CD4-positive, CD25-positive, alpha-beta regulatory T cell (primary cell): ENCODE measurements around the gene MADD. TPM values are rescaled to one million over a fixed set of nuclear protein-coding genes. Genes with fewer than 3 reads are reported as not detected.

Source experiments
- ATAC-seq, 2 donors: fragments of 150-1000 bp; cut with Tn5 transposase; one replicate each; pipeline ENCODE4 v1.10.0; 2021; ENCODE audit warnings: low read depth in 2 of 2, moderate number of reproducible peaks in 2 of 2, moderate library complexity in 1 of 2
- DNase-seq, 3 donors: peaks; one replicate each; pipeline versions ENCODE4 v3.0.0 to v3.0.0-alpha.2; 2012 to 2022; ENCODE audit warnings: mixed read lengths in 1 of 3
- H3K27ac ChIP-seq: one replicate; pipeline ENCODE4 v1.7.0; 2013; ENCODE audit warnings: mild to moderate bottlenecking, low read length; ENCODE audit not compliant: insufficient read depth, poor library complexity, severe bottlenecking
- H3K27me3 ChIP-seq: one replicate; pipeline ENCODE4 v1.7.0; 2013; ENCODE audit warnings: low read length; ENCODE audit not compliant: control insufficient read depth, insufficient read depth
- H3K36me3 ChIP-seq: one replicate; pipeline ENCODE4 v1.7.0; 2013; ENCODE audit warnings: mild to moderate bottlenecking, low read length, moderate library complexity; ENCODE audit not compliant: control insufficient read depth, insufficient read depth
- H3K4me1 ChIP-seq: 2 replicates; pipeline ENCODE4 v1.7.0; 2013; ENCODE audit warnings: mild to moderate bottlenecking, low read length; ENCODE audit not compliant: insufficient read depth, control insufficient read depth, poor library complexity, severe bottlenecking
- H3K4me3 ChIP-seq: one replicate; pipeline ENCODE4 v1.7.0; 2013; ENCODE audit warnings: low read depth, mild to moderate bottlenecking, low read length, moderate library complexity
- H3K9me3 ChIP-seq, 2 experiments: 1 replicate in 1 of 2; 2 replicates in 1 of 2; pipeline ENCODE4 v1.7.0; 2013; ENCODE audit warnings: low read length in 2 of 2, mild to moderate bottlenecking in 1 of 2, moderate library complexity in 1 of 2; ENCODE audit not compliant: control insufficient read depth in 2 of 2
- H3K27ac Mint-ChIP-seq, 3 donors: one replicate each; pipeline ENCODE4 v1.8.0; 2020 to 2022; ENCODE audit warnings: mild to moderate bottlenecking in 3 of 3, mixed read lengths in 3 of 3, moderate library complexity in 2 of 3
- H3K27me3 Mint-ChIP-seq: one replicate; pipeline ENCODE4 v1.8.0; 2022; ENCODE audit warnings: mild to moderate bottlenecking, mixed read lengths
- H3K36me3 Mint-ChIP-seq: one replicate; pipeline ENCODE4 v1.8.0; 2020; ENCODE audit warnings: mixed read lengths
- H3K4me1 Mint-ChIP-seq, 4 donors: one replicate each; pipeline ENCODE4 v1.8.0; 2020 to 2022; ENCODE audit warnings: mixed read lengths in 4 of 4, mild to moderate bottlenecking in 1 of 4
- H3K4me3 Mint-ChIP-seq, 4 donors: one replicate each; pipeline ENCODE4 v1.8.0; 2020 to 2022; ENCODE audit warnings: mild to moderate bottlenecking in 4 of 4, mixed read lengths in 4 of 4, moderate library complexity in 3 of 4
- H3K9me3 Mint-ChIP-seq, 7 donors: one replicate each; pipeline ENCODE4 v1.8.0; 2020 to 2022; ENCODE audit warnings: mixed read lengths in 7 of 7, mild to moderate bottlenecking in 3 of 7, moderate library complexity in 2 of 7
- polyA plus RNA-seq, 4 donors: library from polyadenylated mRNA; unstranded; fragments of 300-500 nt; fragmentation: Illumina TruSeq; gene quantifications; one replicate each; pipeline ENCODE4 v1.2.3, GENCODE V29; 2021
- total RNA-seq: library from RNA; stranded (reverse); gene quantifications from one replicate; pipeline ENCODE4 v1.2.3, GENCODE V29; 2022

Gene MADD
- total and polyA plus RNA-seq, 5 donors from 2014 or later, result 17.8 to 179 (median 25.5) TPM

GRCh38 chr11:47295385-47295784 lies 25.5 kb downstream of the MADD start:
- Histone ChIP-seq H3K4me1 (no peaks in the 10 kb centered on the region), H3K4me3 (no peak overlapping the region), H3K27ac (no peak overlapping the region), H3K9me3 (no peaks in the 10 kb centered on the region), H3K36me3 (peaks cover 84% of the 10 kb centered on the region), H3K27me3 (no peaks in the 10 kb centered on the region)
- no peak for ATAC-seq
- Mint-ChIP-seq H3K36me3 (peaks cover 70% of the 10 kb centered on the region), H3K27me3 (no peaks in the 10 kb centered on the region), H3K27ac (peak overlapping the region in 1 of 3 donors; percentile 58), H3K4me1 (peaks cover 0 to 14% (median 0%) of the 10 kb centered on the region in 4 donors), H3K4me3 (no peak overlapping the region), H3K9me3 (peaks cover 0 to 2% (median 0%) of the 10 kb centered on the region in 7 donors)
- no peak for DNase-seq

GRCh38 chr11:47296045-47296444 lies 26.1 kb downstream of the MADD start:
- Mint-ChIP-seq H3K36me3 (peaks cover 68% of the 10 kb centered on the region), H3K9me3 (peaks cover 0 to 2% (median 0%) of the 10 kb centered on the region in 7 donors), H3K27me3 (no peaks in the 10 kb centered on the region), H3K4me1 (peaks cover 0 to 14% (median 1%) of the 10 kb centered on the region in 4 donors), H3K27ac (no peak overlapping the region), H3K4me3 (no peak overlapping the region)
- DNase-seq (no peak), ATAC-seq (no peak)
- no peaks in the 10 kb centered on the region for H3K27me3 ChIP-seq
- H3K4me1 ChIP-seq, result no peaks in the 10 kb centered on the region
- no peak overlapping the region for H3K4me3 ChIP-seq
- no peaks in the 10 kb centered on the region for H3K9me3 ChIP-seq
- no peak overlapping the region for H3K27ac ChIP-seq
- H3K36me3 ChIP-seq, result peaks cover 83% of the 10 kb centered on the region

GRCh38 chr11:47299078-47299477 lies 29.1 kb downstream of the MADD start:
- no peak overlapping the region for H3K27ac Mint-ChIP-seq
- no peak for DNase-seq
- peaks cover 84% of the 10 kb centered on the region for H3K36me3 ChIP-seq

DNA sequence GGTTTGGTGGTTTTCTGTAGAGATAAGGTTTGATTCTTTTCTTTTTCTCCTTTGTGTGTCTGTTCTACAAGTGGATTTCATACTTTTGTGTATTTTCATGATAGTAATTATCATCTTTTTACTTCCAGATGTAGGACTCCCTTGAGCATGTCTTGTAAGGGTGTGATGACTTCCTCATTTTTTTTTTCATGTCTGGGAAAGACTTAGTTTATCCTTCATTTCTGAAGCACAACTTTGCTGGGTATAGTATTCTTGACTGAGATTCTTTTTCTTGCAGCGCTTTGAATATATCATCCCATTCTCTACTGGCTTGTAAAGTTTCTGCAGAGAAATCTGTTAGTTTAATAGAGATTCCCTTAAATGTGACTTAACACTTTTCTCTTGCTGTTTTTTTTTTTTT lies 32.9 kb downstream of the MADD start:
- Histone ChIP-seq H3K27me3 (no peaks in the 10 kb centered on the region), H3K9me3 (peaks cover 7 to 14% of the 10 kb centered on the region in 2 experiments), H3K4me3 (no peak overlapping the region), H3K4me1 (no peaks in the 10 kb centered on the region), H3K36me3 (peaks cover 88% of the 10 kb centered on the region), H3K27ac (no peak overlapping the region)
- DNase-seq (no peak), ATAC-seq (no peak)
- Mint-ChIP-seq H3K27ac (no peak overlapping the region), H3K36me3 (peaks cover 59% of the 10 kb centered on the region), H3K4me1 (peaks cover 0 to 18% (median 7%) of the 10 kb centered on the region in 4 donors), H3K9me3 (peaks cover 0 to 16% (median 5%) of the 10 kb centered on the region in 7 donors), H3K4me3 (no peak overlapping the region), H3K27me3 (no peaks in the 10 kb centered on the region)

More at GRCh38 chr11:47299078-47299477, 29.1 kb downstream of the MADD start:
- peaks cover 7 to 14% of the 10 kb centered on the region in 2 experiments for H3K9me3 ChIP-seq
- peaks cover 73% of the 10 kb centered on the region for H3K36me3 Mint-ChIP-seq
- H3K4me1 Mint-ChIP-seq, result peaks cover 0 to 18% (median 7%) of the 10 kb centered on the region in 4 donors
- no peaks in the 10 kb centered on the region for H3K27me3 Mint-ChIP-seq
- H3K27ac ChIP-seq, result no peak overlapping the region
- peaks cover 0 to 12% (median 5%) of the 10 kb centered on the region in 7 donors for H3K9me3 Mint-ChIP-seq
- H3K4me3 ChIP-seq, result no peak overlapping the region
- H3K27me3 ChIP-seq, result no peaks in the 10 kb centered on the region
- no peak overlapping the region for H3K4me3 Mint-ChIP-seq
- H3K4me1 ChIP-seq, result no peaks in the 10 kb centered on the region
- no peak for ATAC-seq

GRCh38 chr11:47305734-47306483 lies 36.0 kb downstream of the MADD start:
- H3K36me3 Mint-ChIP-seq, result peaks cover 49% of the 10 kb centered on the region
- DNase-seq (no peak), ATAC-seq (no peak)
- Histone ChIP-seq H3K27ac (no peak overlapping the region), H3K9me3 (peaks cover 7 to 14% of the 10 kb centered on the region in 2 experiments), H3K4me1 (no peaks in the 10 kb centered on the region), H3K4me3 (no peak overlapping the region), H3K36me3 (peaks cover 90% of the 10 kb centered on the region), H3K27me3 (no peaks in the 10 kb centered on the region)
- H3K27ac Mint-ChIP-seq, result peak overlapping the region in 1 of 3 donors; percentile 56
- no peaks in the 10 kb centered on the region for H3K27me3 Mint-ChIP-seq
- peaks cover 0 to 14% (median 5%) of the 10 kb centered on the region in 7 donors for H3K9me3 Mint-ChIP-seq
- no peak overlapping the region for H3K4me3 Mint-ChIP-seq
- H3K4me1 Mint-ChIP-seq, result peaks cover 0 to 10% (median 6%) of the 10 kb centered on the region in 4 donors

DNA sequence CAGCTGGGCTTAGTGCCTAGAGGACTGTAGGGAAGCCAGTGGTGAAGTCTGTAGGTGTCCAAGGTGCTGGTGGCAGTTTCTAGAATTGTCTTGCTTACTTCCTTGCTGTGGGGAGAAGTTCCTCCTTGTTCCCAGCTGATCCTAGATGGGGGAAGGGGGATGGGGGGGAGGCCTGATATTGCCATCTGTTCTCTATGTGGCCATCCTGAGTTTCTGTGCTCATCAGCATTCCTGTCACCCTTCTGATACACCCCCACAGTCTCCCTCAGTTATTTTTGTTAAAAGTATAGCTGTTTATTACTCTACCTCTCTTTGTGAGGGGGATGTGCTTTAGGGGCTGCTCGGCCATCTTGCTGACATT lies 36.5 kb downstream of the MADD start:
- Histone ChIP-seq H3K27me3 (no peaks in the 10 kb centered on the region), H3K4me3 (no peak overlapping the region), H3K27ac (no peak overlapping the region), H3K4me1 (no peaks in the 10 kb centered on the region), H3K36me3 (peaks cover 92% of the 10 kb centered on the region), H3K9me3 (peaks cover 7 to 14% of the 10 kb centered on the region in 2 experiments)
- Mint-ChIP-seq H3K4me1 (peaks cover 0 to 8% (median 3%) of the 10 kb centered on the region in 4 donors), H3K9me3 (peaks cover 0 to 14% (median 5%) of the 10 kb centered on the region in 7 donors), H3K4me3 (no peak overlapping the region), H3K27ac (no peak overlapping the region), H3K36me3 (peaks cover 50% of the 10 kb centered on the region), H3K27me3 (no peaks in the 10 kb centered on the region)
- DNase-seq, result no peak
- no peak for ATAC-seq

DNA sequence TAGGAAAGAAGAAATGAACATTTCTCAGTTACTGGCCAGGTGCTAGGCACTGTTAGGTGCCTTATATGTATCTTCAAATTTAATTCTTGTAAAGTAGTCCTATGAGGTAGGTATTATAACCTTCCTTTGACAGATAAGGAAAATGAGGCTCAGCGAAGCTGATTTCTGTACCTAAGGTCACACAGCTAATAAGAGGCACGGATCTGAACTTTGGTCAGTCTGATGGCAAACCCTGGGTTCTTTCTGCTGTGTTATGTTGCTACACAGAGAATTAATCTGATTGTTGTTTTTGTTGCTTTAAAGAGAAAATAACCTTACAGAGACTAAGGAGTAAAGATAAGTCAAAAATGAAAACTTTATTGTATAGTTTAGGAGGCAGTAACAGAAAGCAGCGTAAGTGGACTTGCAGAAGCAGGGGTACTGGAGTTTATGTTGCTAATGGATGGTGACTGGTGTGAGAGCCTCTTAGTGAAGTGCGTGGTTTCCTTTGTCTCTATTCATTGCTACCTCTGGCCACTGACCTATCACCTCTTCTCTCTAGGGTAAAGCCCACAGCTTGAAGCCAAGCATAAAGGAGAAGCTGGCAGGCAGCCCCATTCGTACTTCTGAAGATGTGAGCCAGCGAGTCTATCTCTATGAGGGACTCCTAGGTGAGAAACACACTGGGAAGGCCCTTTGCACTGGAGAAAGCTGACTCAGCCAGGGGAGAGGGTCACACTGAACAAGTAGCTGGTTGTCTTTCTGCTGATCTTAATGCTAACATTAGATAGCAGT lies 38.3 kb downstream of the MADD start:
- no peak for ATAC-seq
- Mint-ChIP-seq H3K4me3 (no peak overlapping the region), H3K27me3 (no peaks in the 10 kb centered on the region), H3K36me3 (peaks cover 38% of the 10 kb centered on the region), H3K9me3 (peaks cover 0 to 6% (median 0%) of the 10 kb centered on the region in 7 donors), H3K4me1 (no peaks in the 10 kb centered on the region), H3K27ac (no peak overlapping the region)
- Histone ChIP-seq H3K9me3 (peaks cover 0 to 2% of the 10 kb centered on the region in 2 experiments), H3K4me3 (no peak overlapping the region), H3K4me1 (no peaks in the 10 kb centered on the region), H3K36me3 (peaks cover 92% of the 10 kb centered on the region), H3K27me3 (no peaks in the 10 kb centered on the region), H3K27ac (no peak overlapping the region)
- no peak for DNase-seq
